ENCODE measurements around the gene SMARCE1.
A peak's percentile ranks its signal among the peaks of the same experiment; 100 is the strongest.

SMARCE1 gene

DNA sequence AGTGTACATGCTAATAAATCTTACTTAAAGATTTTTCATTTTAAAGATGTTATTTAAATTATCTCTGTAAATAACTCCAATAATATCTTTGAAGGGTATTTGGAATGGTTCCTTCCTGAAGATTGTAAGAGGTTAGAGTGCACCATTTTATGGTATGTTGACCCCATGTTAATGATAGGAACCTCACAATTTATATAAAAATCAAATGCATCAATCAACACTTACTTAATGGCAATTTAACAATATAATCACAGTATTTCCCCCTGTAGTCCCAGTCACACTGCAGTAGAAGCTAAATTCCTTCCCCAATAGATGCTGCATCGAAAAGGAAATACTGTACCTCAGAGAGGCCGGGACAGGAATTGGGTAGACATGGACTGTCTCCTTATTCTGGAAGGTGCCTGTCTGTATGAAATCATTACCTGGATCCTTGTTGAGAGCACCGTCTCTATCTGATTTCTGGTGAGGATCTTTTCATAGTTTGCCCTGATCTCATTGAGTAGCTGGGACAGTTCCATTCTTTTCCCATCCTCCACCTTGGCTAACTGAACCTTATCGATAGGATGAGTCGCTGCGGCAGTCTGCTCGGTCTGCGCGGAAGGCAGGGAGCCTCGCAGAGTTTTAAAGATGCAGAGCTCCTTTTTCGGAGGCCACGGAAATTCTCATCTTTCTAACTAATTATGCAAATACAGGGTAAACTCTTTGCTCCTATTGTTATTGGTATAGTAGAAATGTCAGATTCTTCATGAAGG, 17.1 kb upstream of the SMARCE1 start, which contains the start of gene KRT222:
Gene KRT222, minus strand, starts transcription at position 596 of the 752 bp plus-strand sequence. Its CDS starts 78 bp downstream, at position 518.
- no peak for DNase-seq
- TF ChIP-seq GATA1 (IDR thresholded peaks at IDR 0.05; ENCODE audit: low read depth, low read length): no peak
- TF ChIP-seq POLR2A (IDR thresholded peaks at IDR 0.05; ENCODE audit: low read length): no peak

DNA sequence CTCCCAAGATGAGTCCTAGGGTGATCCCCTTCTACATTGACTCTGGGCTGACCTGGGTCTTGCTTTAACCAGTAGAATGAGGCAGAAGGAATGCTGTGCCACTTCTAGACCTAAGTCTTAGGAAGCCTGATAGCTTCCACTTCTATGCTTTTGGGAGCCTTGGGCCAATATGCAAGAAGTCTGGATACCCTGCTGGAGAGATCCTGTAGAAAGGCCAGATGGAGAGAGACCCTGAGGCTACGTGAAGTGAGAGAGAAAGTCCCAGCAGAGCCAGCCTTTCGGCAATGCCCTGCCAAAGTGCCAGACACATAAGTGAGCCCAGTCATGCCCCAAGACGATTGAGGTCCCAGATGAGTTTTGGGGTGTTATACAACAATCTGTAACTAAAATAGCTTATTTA, 15.6 kb upstream of the SMARCE1 start:
- DNase-seq: no peak
- TF ChIP-seq POLR2A (IDR thresholded peaks at IDR 0.05; ENCODE audit: low read length) (no peak), GATA1 (IDR thresholded peaks at IDR 0.05; ENCODE audit: low read depth, low read length) (no peak)

DNA sequence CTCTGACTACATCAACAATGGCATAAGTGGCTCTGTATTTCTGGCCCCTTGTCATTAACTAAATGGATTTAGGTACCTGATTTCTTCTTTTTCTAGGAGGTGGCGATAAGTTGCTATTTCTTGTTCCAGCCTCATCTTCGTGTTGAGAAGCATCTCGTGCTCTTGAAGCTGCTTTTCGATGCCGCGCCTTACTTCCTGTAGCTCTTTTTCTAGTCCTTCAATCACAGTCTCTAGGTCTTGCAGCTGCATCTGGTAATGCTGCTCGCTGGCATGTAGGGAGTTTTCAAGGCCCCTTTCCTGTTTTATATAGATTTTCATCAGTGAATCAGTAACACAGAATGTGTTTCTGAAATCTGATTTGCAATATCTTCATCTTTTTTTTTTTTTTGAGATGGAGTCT, 12.3 kb upstream of the SMARCE1 start:
- TF ChIP-seq GATA1 (IDR thresholded peaks at IDR 0.05; ENCODE audit: low read depth, low read length): no peak
- no peak for TF ChIP-seq POLR2A (IDR thresholded peaks at IDR 0.05; ENCODE audit: low read length)
- DNase-seq: no peak

DNA sequence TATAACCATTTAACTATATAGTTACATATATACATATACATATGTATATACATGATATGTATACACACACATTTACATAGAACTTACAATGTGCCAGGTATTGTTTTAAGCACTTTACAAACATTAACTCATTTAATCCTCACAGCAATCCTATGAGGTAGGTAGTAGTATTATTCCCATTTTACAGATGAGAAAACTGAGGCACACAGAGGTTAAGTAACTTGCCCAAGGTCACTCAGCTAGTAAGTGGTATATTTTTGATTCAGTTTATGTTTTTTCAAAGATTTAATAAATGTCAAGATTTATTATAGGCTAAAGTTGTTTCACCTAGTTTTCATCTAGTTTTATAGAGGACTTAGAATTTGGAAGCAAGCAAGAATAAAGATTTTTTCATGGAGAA, 10.8 kb upstream of the SMARCE1 start:
- no peak for DNase-seq
- TF ChIP-seq POLR2A (IDR thresholded peaks at IDR 0.05; ENCODE audit: low read length) (no peak), GATA1 (IDR thresholded peaks at IDR 0.05; ENCODE audit: low read depth, low read length) (no peak)

DNA sequence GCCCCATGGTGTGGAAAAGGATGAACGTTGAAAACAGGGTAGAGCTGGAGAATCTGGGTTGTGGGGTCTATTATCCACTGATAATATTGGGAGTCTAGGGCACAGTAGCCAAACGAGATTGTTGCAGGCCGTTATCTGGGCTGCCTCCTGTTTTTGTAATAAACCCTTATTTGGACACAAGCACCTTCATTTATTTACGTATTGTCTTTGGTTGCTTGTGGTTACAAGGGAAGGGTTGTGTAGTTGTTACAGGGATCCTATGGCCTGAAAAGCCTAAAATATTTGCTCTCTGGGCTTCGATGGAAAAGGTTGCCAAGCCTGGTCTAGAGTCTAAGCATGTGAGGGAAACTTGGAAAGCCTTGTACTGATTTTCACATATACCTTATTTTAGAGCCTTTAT, 4.3 kb upstream of the SMARCE1 start:
- TF ChIP-seq GATA1 (IDR thresholded peaks at IDR 0.05; ENCODE audit: low read depth, low read length) (no peak), POLR2A (IDR thresholded peaks at IDR 0.05; ENCODE audit: low read length) (no peak)
- peak in 1 of 2 experiments; percentile 48 for DNase-seq

DNA sequence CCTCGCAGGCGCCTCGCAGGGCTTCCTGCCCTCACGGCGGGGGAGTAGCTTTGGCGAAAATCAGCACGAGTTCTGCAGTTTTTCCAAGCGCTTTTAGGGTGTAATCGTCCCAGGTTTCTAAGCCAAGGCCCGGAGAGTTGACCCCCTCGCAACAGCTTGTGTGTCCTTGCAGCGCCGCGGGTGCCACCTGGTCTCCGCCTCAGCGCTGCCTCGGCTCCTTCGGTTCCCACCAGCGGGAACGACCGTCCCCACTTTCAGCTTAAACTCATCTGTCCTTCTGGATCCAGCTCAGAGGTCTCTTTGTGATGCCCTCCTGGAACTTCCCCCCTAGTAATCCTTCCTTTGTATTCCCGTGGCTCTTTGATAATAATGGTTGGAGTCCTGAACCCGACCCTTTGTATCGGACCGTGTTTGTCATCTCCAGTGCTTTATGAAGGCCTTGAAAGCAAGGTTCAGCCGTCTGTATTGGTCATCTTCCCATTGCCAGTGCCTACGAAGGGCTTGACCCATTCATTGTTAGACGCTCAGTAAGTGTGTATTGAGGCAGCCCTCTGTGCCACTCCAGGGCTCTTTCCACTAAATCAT, 858 bp upstream of the SMARCE1 start:
- TF ChIP-seq GATA1 (IDR thresholded peaks at IDR 0.05; ENCODE audit: low read depth, low read length) (no peak), POLR2A (IDR thresholded peaks at IDR 0.05; ENCODE audit: low read length) (peak; percentile 10)
- DNase-seq: no peak

DNA sequence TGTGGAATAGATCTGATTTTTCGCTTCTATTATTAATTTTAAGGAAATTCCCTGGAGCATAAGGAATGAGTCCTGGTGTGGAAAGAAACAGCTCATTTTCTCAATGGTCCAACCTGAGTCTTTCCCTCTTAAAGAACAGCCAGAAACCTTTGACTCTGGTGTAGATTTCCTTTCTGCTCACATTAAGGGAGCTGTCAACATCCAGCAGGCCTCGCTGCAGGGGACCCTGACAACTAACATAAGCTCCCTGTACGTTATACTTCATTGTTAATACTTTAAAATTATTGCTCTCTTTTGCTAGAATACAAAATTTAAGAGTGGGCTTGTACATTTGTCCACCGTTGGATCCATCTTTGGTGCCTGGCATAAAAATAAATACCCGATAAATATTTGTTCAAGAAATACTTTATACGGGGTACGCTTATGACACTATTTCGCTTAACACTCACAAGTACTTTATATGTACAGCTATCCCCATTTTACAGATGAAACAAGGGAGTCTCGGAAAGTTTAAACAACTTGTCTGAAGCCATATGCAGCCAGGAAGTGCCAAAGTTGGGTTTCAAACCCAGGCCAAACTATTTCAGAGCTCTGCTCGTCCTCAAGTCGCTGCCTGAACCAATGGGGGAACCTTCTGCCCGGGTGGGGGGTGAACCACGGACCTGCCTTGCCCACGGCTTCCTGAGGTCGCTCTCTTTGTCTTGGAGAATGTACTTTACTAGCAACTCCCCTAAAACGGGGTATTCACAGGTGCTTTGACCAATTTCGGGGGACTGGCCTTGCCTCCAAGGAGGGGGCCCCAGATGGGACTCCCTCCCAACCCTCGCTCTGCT, 611 bp downstream of the SMARCE1 start:
- TF ChIP-seq POLR2A (IDR thresholded peaks at IDR 0.05; ENCODE audit: low read length) (no peak), GATA1 (IDR thresholded peaks at IDR 0.05; ENCODE audit: low read depth, low read length) (no peak)
- peak; percentile 85 to 88 for DNase-seq

DNA sequence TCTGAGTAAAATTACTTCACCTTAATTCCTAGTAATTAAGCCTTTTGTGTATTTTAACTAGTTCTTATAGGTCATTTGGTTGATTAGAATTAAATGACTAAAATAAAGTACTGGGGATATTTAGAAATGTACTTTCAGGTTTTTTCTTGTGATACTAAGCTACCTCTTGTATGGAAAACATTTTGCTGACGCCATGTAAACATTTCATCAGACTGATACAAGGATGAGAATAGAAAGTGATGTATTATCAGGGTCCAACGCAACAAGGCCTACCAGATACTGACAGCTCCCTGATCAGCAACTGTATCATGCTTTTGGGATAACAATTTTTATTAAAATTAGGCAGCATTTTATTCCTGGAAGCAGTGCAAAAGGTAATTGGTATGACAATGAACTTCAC, 1.7 kb downstream of the SMARCE1 start:
- peak; percentile 25 to 32 for DNase-seq
- TF ChIP-seq POLR2A (IDR thresholded peaks at IDR 0.05; ENCODE audit: low read length): no peak
- TF ChIP-seq GATA1 (IDR thresholded peaks at IDR 0.05; ENCODE audit: low read depth, low read length): no peak

DNA sequence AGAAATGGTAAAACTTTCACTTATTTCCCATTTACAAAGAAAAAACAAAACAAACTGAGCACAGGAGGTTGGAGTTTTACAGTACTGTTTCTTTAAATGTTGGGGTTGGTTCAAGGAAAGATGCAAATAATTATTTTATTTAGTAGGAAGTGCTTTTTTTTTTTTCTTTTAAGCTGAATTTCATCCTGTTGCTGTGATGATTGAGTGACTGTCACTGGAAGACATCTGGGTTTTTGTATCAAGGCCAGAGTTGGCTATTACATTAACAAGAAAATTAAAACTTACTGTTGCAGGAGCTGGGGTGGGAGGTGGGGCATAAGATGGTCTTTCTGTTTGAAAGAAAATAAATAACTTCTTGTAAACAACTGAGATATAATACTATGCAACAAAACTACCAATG, 2.3 kb downstream of the SMARCE1 start:
- DNase-seq: peak in 1 of 2 experiments; percentile 13
- TF ChIP-seq GATA1 (IDR thresholded peaks at IDR 0.05; ENCODE audit: low read depth, low read length) (no peak), POLR2A (IDR thresholded peaks at IDR 0.05; ENCODE audit: low read length) (no peak)

DNA sequence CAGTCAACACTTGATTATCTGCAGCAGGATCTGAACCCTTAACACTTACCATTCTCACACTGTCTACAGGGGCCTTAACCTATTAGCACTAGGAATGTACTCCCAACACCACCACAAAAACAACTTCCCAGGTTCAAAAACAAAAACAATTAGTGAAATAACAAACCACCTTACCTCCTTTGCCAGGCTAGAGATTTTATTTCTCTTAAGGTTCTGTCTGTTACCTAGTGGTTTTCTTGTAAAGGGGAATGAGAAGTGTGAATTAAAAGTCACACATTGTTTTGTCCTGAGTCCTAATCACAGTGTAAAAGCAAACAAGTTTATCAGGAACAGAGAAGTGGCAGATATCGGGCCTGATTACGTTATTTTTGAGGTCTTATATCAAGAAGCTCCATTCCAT, 9.7 kb downstream of the SMARCE1 start:
- TF ChIP-seq POLR2A (IDR thresholded peaks at IDR 0.05; ENCODE audit: low read length) (no peak), GATA1 (IDR thresholded peaks at IDR 0.05; ENCODE audit: low read depth, low read length) (no peak)
- no peak for DNase-seq

DNA sequence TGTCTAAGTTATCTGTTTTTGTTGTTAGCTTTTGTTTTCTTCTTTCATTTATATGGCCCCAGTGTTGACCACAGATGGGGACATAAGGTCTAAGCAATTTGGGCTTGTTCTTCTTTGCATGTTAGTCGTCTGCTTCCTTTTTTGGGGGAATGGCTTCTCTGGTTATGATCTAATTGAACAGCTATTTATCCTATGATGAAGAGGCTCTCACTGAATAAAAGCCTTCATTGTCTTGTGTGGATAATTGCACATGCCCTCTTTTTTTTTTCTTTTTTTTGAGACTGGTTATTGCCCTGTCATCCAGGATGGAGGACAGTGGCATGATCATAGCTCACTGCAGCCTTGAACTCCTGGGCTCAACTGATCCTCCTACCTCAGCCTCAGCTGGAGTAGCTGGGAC, 13.7 kb downstream of the SMARCE1 start:
- TF ChIP-seq GATA1 (IDR thresholded peaks at IDR 0.05; ENCODE audit: low read depth, low read length) (no peak), POLR2A (IDR thresholded peaks at IDR 0.05; ENCODE audit: low read length) (no peak)
- DNase-seq: no peak

DNA sequence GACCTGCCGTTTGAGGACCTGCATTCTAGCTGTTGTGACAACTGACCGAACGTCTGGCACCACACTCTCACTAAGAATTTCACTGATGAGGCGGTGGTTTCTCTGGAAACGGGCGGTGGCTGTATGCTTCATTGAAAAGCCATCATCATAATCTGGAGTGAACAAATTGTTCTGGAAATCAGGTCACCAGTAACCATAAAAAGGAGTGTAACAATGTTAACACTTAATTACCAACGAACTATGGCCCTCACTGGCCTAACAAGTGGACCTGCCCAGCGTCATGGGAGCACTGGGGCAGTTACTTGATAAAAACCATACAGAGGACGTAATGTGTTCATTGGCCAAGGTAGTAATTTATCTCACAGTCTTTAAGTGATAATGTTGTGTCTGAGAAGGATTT, 15.4 kb downstream of the SMARCE1 start:
- DNase-seq: no peak
- TF ChIP-seq POLR2A (IDR thresholded peaks at IDR 0.05; ENCODE audit: low read length): no peak
- no peak for TF ChIP-seq GATA1 (IDR thresholded peaks at IDR 0.05; ENCODE audit: low read depth, low read length)

DNA sequence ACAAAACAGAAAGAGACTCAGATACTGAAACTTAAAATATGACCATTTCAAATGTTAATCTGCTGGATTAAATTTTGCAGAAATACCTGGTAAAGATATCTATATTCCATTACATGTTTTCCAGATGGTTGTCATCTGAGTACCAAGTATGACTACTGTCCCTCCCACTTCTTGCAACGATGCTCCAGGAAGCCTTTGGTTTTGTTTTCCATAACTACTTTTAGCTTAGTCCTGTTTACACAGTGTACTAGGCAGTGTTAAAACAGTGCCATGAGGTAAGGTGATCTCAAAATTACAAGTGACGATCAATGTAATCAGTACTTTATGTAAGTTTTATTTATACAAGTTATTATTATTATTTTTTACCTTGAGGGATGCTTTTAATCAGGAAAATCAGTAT, 17.8 kb downstream of the SMARCE1 start:
- DNase-seq: no peak
- TF ChIP-seq POLR2A (IDR thresholded peaks at IDR 0.05; ENCODE audit: low read length): no peak
- TF ChIP-seq GATA1 (IDR thresholded peaks at IDR 0.05; ENCODE audit: low read depth, low read length): no peak

DNA sequence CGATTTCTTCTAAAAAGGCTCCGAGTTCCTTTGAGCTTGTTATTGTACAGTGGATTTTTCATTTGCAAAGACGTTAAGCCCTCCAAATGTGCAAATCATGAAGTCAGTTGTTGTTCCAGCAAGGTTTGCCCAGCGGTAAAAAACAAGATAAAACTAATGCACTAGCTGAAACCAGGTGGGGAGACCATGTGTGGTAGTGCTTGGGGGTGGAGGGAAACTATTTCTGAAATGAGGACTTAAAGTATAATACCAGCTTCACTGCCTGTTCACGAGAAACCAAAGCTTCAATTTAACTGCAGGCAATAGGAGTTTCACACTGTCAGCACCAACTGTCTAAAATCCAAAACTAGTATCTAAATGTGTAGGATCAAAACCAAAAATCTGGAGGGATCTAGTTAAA, 22.3 kb downstream of the SMARCE1 start:
- TF ChIP-seq GATA1 (IDR thresholded peaks at IDR 0.05; ENCODE audit: low read depth, low read length): no peak
- TF ChIP-seq POLR2A (IDR thresholded peaks at IDR 0.05; ENCODE audit: low read length): no peak
- no peak for DNase-seq
